GM23338 (cell line): Measurements from ENCODE around the gene ICOS.

Experiments used
- CREB1 ChIP-seq: fragments of 250-450 bp; sonication (Bioruptor Pico); IDR thresholded peaks from 2 replicates; pipeline ENCODE4 v1.5.0; 2020; ENCODE audit warnings: low read depth, mild to moderate bottlenecking, moderate library complexity
- CTCF ChIP-seq, 2 experiments: fragments of 200-600 bp in 1 of 2; sonication (generic) in 1 of 2; conservative IDR thresholded peaks; 2 replicates each; pipeline versions ENCODE4 v1.5.1 to v1.6.1; 2016 to 2017; ENCODE audit warnings: antibody characterized with exemption in 2 of 2, low read depth in 2 of 2, mild to moderate bottlenecking in 2 of 2, moderate library complexity in 1 of 2
- EZH2 ChIP-seq: fragments of 200-600 bp; sonication (generic); IDR thresholded peaks from one replicate; pipeline ENCODE4 v1.8.0; 2017; ENCODE audit warnings: antibody characterized with exemption, mild to moderate bottlenecking, low read depth; ENCODE audit not compliant: unreplicated experiment
- EZH2phosphoT487 ChIP-seq: fragments of 200-600 bp; sonication (generic); IDR thresholded peaks from one replicate; pipeline ENCODE4 v1.8.1; 2018; ENCODE audit warnings: antibody characterized with exemption; ENCODE audit not compliant: unreplicated experiment
- POLR2AphosphoS5 ChIP-seq: IDR thresholded peaks from 2 replicates; pipeline ENCODE4 v1.6.1; 2016; ENCODE audit warnings: antibody characterized with exemption, low read depth
- REST ChIP-seq: IDR thresholded peaks from one replicate; pipeline ENCODE4 v1.6.1; 2018; ENCODE audit warnings: antibody characterized with exemption; ENCODE audit not compliant: unreplicated experiment
- ZNF114 ChIP-seq: fragments of 250-450 bp; sonication (Bioruptor Pico); IDR thresholded peaks from 2 replicates; pipeline ENCODE4 v1.5.0; 2020; ENCODE audit warnings: mild to moderate bottlenecking, moderate library complexity
- ZNF331 ChIP-seq: fragments of 250-450 bp; sonication (Bioruptor Pico); IDR thresholded peaks from 2 replicates; pipeline ENCODE4 v1.5.0; 2020; ENCODE audit warnings: low read depth, mild to moderate bottlenecking, moderate library complexity
- ZNF462 ChIP-seq: fragments of 250-450 bp; sonication (Bioruptor Pico); IDR thresholded peaks from 2 replicates; pipeline ENCODE4 v1.5.0; 2020; ENCODE audit warnings: mild to moderate bottlenecking, moderate library complexity

- TF ChIP-seq CTCF (conservative IDR thresholded peaks at IDR 0.05; ENCODE audit: low read depth in 2 of 2) (no peak), REST (no peak), POLR2AphosphoS5 (no peak), EZH2 (no peak), ZNF114 (CRISPR knock-in tag) (no peak), EZH2phosphoT487 (no peak), ZNF331 (no peak), CREB1 (CRISPR knock-in tag) (no peak), ZNF462 (CRISPR knock-in tag) (no peak)
Measured at GRCh38 chr2:203908066-203908796, 28.3 kb upstream of the ICOS start.
